Measurements from ENCODE around the gene GULP1. TPM values are rescaled to one million over a fixed set of nuclear protein-coding genes. Genes with fewer than 3 reads are reported as not detected.

The GULP1 gene
- total RNA-seq, 1 experiment from 2014 or later, result 86.8 TPM

DNA sequence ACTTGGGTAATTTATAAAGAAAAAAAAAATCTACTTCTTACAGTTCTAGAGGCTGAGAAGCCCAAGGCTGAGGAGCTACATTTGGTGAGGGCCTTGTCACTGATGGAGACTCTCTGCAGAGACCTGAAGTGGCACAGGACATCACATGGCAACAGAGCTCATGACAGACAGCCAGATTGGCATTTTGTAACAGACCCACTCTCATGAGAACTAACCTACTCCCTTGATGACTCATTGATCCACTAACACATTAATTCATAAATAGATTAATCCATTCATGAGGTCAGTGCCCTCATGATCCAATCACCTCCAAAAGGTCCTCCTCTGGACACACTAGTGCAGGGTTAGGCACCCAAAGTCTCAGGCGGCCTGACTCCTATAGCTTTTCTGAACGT is 318.4 kb downstream of the GULP1 start:
- CTCF ChIA-PET, result no interaction called here
- Mint-ChIP-seq H3K4me3 (ENCODE audit: low read depth, unreplicated experiment) (no peak overlapping the region), H3K9me3 (ENCODE audit: low read depth, unreplicated experiment) (peaks cover 2% of the 10 kb centered on the region), H3K27me3 (ENCODE audit: unreplicated experiment) (no peaks in the 10 kb centered on the region), H3K36me3 (ENCODE audit: insufficient read depth, unreplicated experiment) (no peaks in the 10 kb centered on the region), H3K27ac (ENCODE audit: unreplicated experiment) (no peak overlapping the region), H3K4me1 (ENCODE audit: low read depth, unreplicated experiment) (peaks cover 25% of the 10 kb centered on the region)
- TF ChIP-seq, protein P1, sequence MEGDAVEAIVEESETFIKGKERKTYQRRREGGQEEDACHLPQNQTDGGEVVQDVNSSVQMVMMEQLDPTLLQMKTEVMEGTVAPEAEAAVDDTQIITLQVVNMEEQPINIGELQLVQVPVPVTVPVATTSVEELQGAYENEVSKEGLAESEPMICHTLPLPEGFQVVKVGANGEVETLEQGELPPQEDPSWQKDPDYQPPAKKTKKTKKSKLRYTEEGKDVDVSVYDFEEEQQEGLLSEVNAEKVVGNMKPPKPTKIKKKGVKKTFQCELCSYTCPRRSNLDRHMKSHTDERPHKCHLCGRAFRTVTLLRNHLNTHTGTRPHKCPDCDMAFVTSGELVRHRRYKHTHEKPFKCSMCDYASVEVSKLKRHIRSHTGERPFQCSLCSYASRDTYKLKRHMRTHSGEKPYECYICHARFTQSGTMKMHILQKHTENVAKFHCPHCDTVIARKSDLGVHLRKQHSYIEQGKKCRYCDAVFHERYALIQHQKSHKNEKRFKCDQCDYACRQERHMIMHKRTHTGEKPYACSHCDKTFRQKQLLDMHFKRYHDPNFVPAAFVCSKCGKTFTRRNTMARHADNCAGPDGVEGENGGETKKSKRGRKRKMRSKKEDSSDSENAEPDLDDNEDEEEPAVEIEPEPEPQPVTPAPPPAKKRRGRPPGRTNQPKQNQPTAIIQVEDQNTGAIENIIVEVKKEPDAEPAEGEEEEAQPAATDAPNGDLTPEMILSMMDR (IDR thresholded peaks at IDR 0.05; ENCODE audit: unreplicated experiment), result no peak
- no peak for DNase-seq
- no TSS peak for BruUV-seq (replicated peaks)
- intact Hi-C loops (cut with micrococcal nuclease; ENCODE audit: unreplicated experiment), result no loop called here

DNA sequence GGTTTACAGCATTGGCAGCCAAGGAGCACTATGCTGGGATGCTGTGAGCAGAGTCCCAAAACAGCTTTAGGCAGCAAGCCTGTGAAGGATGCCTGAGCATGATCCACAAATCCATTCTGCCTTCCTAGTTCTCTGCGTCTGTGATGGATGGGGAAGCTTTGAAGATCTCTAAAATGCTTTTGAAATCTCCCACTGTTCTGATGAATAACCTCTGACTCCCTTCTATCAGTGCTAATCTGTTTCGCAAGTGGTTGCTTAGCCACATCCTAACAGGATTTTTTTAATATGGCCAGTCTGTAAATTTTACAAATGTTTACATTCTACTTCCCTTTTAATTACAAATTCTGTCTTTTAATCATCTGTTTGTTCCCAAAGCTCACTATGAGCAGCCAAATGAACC is 319.2 kb downstream of the GULP1 start:
- peaks cover 25% of the 10 kb centered on the region for H3K4me1 Mint-ChIP-seq (ENCODE audit: low read depth, unreplicated experiment)
- no peak for DNase-seq
- BruUV-seq (replicated peaks), result no TSS peak
- no peaks in the 10 kb centered on the region for H3K27me3 Mint-ChIP-seq (ENCODE audit: unreplicated experiment)
- TF ChIP-seq, protein P1 (IDR thresholded peaks at IDR 0.05; ENCODE audit: unreplicated experiment), result no peak
- intact Hi-C loops (cut with micrococcal nuclease; ENCODE audit: unreplicated experiment), result no loop called here
- H3K9me3 Mint-ChIP-seq (ENCODE audit: low read depth, unreplicated experiment), result peaks cover 2% of the 10 kb centered on the region
- no peak overlapping the region for H3K4me3 Mint-ChIP-seq (ENCODE audit: low read depth, unreplicated experiment)
- no peaks in the 10 kb centered on the region for H3K36me3 Mint-ChIP-seq (ENCODE audit: insufficient read depth, unreplicated experiment)
- CTCF ChIA-PET, result no interaction called here
- H3K27ac Mint-ChIP-seq (ENCODE audit: unreplicated experiment), result no peak overlapping the region

DNA sequence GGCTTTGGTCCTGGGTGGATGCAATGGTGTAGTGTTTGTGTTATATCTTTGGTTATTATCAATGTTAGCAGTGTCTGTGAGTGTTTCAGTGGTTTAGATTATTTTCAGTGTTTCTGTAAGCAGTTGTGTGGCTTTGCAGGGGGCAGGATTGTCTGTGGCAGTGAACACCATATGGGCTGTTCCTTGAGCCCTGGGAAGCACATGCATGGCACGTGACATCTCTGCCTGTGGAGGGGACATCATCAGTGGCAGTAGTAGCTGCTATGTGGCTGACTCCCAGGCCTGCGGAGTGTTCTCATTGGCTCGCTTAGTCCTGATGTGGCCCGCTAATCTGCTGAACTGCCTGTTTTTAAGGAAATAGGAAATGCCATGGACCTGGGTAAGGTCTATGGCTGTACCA is 327.5 kb downstream of the GULP1 start:
- TF ChIP-seq, protein P1 (IDR thresholded peaks at IDR 0.05; ENCODE audit: unreplicated experiment), result no peak
- no peak for DNase-seq
- Mint-ChIP-seq H3K4me1 (ENCODE audit: low read depth, unreplicated experiment) (no peaks in the 10 kb centered on the region), H3K36me3 (ENCODE audit: insufficient read depth, unreplicated experiment) (no peaks in the 10 kb centered on the region), H3K27ac (ENCODE audit: unreplicated experiment) (no peak overlapping the region), H3K27me3 (ENCODE audit: unreplicated experiment) (no peaks in the 10 kb centered on the region), H3K9me3 (ENCODE audit: low read depth, unreplicated experiment) (no peaks in the 10 kb centered on the region), H3K4me3 (ENCODE audit: low read depth, unreplicated experiment) (no peak overlapping the region)
- CTCF ChIA-PET, result no interaction called here
- intact Hi-C loops (cut with micrococcal nuclease; ENCODE audit: unreplicated experiment), result no loop called here
- BruUV-seq (replicated peaks), result no TSS peak

DNA sequence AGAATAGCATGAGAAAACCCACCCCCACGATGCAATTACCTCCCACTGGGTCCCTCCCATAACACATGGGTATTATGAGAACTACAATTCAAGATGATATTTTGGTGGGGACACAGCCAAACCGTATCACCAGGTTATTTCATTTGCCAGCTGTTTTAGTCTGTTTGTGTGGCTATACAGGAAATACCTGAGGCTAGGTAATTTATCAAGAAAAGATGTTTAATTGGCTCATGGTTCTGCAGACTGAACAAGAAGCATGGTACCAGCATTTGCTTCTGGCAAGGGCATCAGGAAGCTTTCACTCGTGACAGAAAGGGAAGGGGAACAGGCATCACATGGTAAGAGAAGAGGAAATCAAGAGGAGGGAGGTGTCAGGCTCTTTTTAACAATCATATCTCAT is 329.2 kb downstream of the GULP1 start:
- no peak for DNase-seq
- intact Hi-C loops (cut with micrococcal nuclease; ENCODE audit: unreplicated experiment), result no loop called here
- no TSS peak for BruUV-seq (replicated peaks)
- H3K4me1 Mint-ChIP-seq (ENCODE audit: low read depth, unreplicated experiment), result no peaks in the 10 kb centered on the region
- no peaks in the 10 kb centered on the region for H3K9me3 Mint-ChIP-seq (ENCODE audit: low read depth, unreplicated experiment)
- H3K4me3 Mint-ChIP-seq (ENCODE audit: low read depth, unreplicated experiment), result no peak overlapping the region
- H3K27me3 Mint-ChIP-seq (ENCODE audit: unreplicated experiment), result no peaks in the 10 kb centered on the region
- H3K36me3 Mint-ChIP-seq (ENCODE audit: insufficient read depth, unreplicated experiment), result no peaks in the 10 kb centered on the region
- CTCF ChIA-PET, result no interaction called here
- H3K27ac Mint-ChIP-seq (ENCODE audit: unreplicated experiment), result no peak overlapping the region
- TF ChIP-seq, protein P1 (IDR thresholded peaks at IDR 0.05; ENCODE audit: unreplicated experiment), result no peak
